Measurements from ENCODE around the gene PRSS8. TPM values are rescaled to one million over a fixed set of nuclear protein-coding genes. Genes with fewer than 3 reads are reported as not detected.

PRSS8 gene
- total RNA-seq, 2 experiments from 2014 or later = not detected

GRCh38 chr16:31083981-31084380 is 51.5 kb downstream of the PRSS8 start:
- DNase-seq (no peak), ATAC-seq (no peak)
- ChIA-PET POLR2A (interaction anchor here (1.0 to 5.8 kb wide), 4 partner anchors 10 to 120 kb away, joined by 3 to 22 read pairs (median 4); partner anchors contain the start of genes VKORC1, ZNF646 and ZNF668), CTCF (no interaction called here)
- Mint-ChIP-seq H3K27ac (no peak overlapping the region), H3K9me3 (no peaks in the 10 kb centered on the region), H3K36me3 (ENCODE audit: low read depth) (peaks cover 22% of the 10 kb centered on the region), H3K4me3 (no peak overlapping the region), H3K27me3 (no peaks in the 10 kb centered on the region), H3K4me1 (ENCODE audit: low read depth) (peaks cover 22% of the 10 kb centered on the region)
- intact Hi-C loops (cut with micrococcal nuclease) = no loop called here
- no peak for TF ChIP-seq CTCF (IDR thresholded peaks at IDR 0.05)

GRCh38 chr16:31083556-31083955 is 52.0 kb downstream of the PRSS8 start:
- intact Hi-C loops (cut with micrococcal nuclease) = no loop called here
- no peak for TF ChIP-seq CTCF (IDR thresholded peaks at IDR 0.05)
- no peak overlapping the region for H3K4me3 Mint-ChIP-seq
- no peaks in the 10 kb centered on the region for H3K9me3 Mint-ChIP-seq
- ChIA-PET POLR2A (interaction anchor here (1.0 to 5.8 kb wide), 4 partner anchors 10 to 120 kb away, joined by 3 to 22 read pairs (median 4); partner anchors contain the start of genes VKORC1, ZNF646 and ZNF668), CTCF (no interaction called here)
- H3K27me3 Mint-ChIP-seq = no peaks in the 10 kb centered on the region
- ATAC-seq = no peak
- peaks cover 25% of the 10 kb centered on the region for H3K4me1 Mint-ChIP-seq (ENCODE audit: low read depth)
- H3K27ac Mint-ChIP-seq = no peak overlapping the region
- peaks cover 26% of the 10 kb centered on the region for H3K36me3 Mint-ChIP-seq (ENCODE audit: low read depth)
- DNase-seq = no peak

GRCh38 chr16:31083081-31083480 is 52.4 kb downstream of the PRSS8 start:
- no peak for DNase-seq
- TF ChIP-seq CTCF (IDR thresholded peaks at IDR 0.05) = no peak
- no peaks in the 10 kb centered on the region for H3K9me3 Mint-ChIP-seq
- no peaks in the 10 kb centered on the region for H3K27me3 Mint-ChIP-seq
- ATAC-seq = no peak
- no peak overlapping the region for H3K4me3 Mint-ChIP-seq
- H3K4me1 Mint-ChIP-seq (ENCODE audit: low read depth) = peaks cover 27% of the 10 kb centered on the region
- no peak overlapping the region for H3K27ac Mint-ChIP-seq
- peaks cover 30% of the 10 kb centered on the region for H3K36me3 Mint-ChIP-seq (ENCODE audit: low read depth)
- ChIA-PET CTCF (no interaction called here), POLR2A (interaction anchor here (5.8 kb wide), 1 partner anchor 10 kb away, joined by 22 read pairs; the partner anchor contains the start of genes ZNF646 and ZNF668)
- intact Hi-C loops (cut with micrococcal nuclease) = no loop called here

- ATAC-seq (no peak), DNase-seq (no peak)
- Mint-ChIP-seq H3K36me3 (ENCODE audit: low read depth) (peaks cover 35% of the 10 kb centered on the region), H3K27me3 (no peaks in the 10 kb centered on the region), H3K27ac (peak overlapping the region; percentile 11), H3K4me1 (ENCODE audit: low read depth) (peaks cover 32% of the 10 kb centered on the region), H3K9me3 (no peaks in the 10 kb centered on the region), H3K4me3 (no peak overlapping the region)
- ChIA-PET POLR2A (interaction anchor here (5.8 kb wide), 1 partner anchor 9 kb away, joined by 22 read pairs; the partner anchor contains the start of genes ZNF646 and ZNF668), CTCF (no interaction called here)
- TF ChIP-seq CTCF (IDR thresholded peaks at IDR 0.05) = no peak
- intact Hi-C loops (cut with micrococcal nuclease) = no loop called here
Measured at GRCh38 chr16:31082368-31083045, 53.0 kb downstream of the PRSS8 start.

Other genes with a start within 250 kb of the PRSS8 start
- 10 to 100 TPM; 21.8 to 23.6 TPM for gene BCL7C, start 241.7 kb downstream of the PRSS8 start, total RNA-seq
- under 1 TPM; 0.31 to 0.32 TPM for gene CTF1, start 239.1 kb downstream of the PRSS8 start, total RNA-seq
- gene FBXL19, start 212.2 kb downstream of the PRSS8 start, total RNA-seq = 10 to 100 TPM; 21.1 to 22.0 TPM
- 10 to 100 TPM in 1 of 2 experiments, 1 to 10 TPM in 1; 7.6 to 10.9 TPM for gene ORAI3, start 186.7 kb downstream of the PRSS8 start, total RNA-seq
- 10 to 100 TPM; 18.0 to 19.2 TPM for gene SETD1A, start 178.0 kb downstream of the PRSS8 start, total RNA-seq
- gene HSD3B7, start 150.5 kb downstream of the PRSS8 start, total RNA-seq = 1 to 10 TPM in 1 of 2 experiments, under 1 TPM in 1; 0.45 to 1.3 TPM
- 1 to 10 TPM; 1.1 to 1.8 TPM for gene STX1B, start 125.1 kb downstream of the PRSS8 start, total RNA-seq
- 10 to 100 TPM; 25.2 to 27.7 TPM for gene STX4, start 102.2 kb downstream of the PRSS8 start, total RNA-seq
- gene ZNF668, start 61.5 kb downstream of the PRSS8 start, total RNA-seq = 10 to 100 TPM; 16.2 to 18.8 TPM
- 10 to 100 TPM; 22.0 to 24.4 TPM for gene ZNF646, start 61.3 kb downstream of the PRSS8 start, total RNA-seq
- 1 to 10 TPM; 5.5 to 8.6 TPM for gene PRSS53, start 46.8 kb downstream of the PRSS8 start, total RNA-seq
- gene VKORC1, start 40.9 kb downstream of the PRSS8 start, total RNA-seq = 10 to 100 TPM; 68.5 to 71.5 TPM
- gene BCKDK, start 27.3 kb downstream of the PRSS8 start, total RNA-seq = 10 to 100 TPM; 55.1 to 58.7 TPM
- gene KAT8, start 18.1 kb downstream of the PRSS8 start, total RNA-seq = 10 to 100 TPM; 55.6 to 58.7 TPM
- gene PRSS36, start 14.3 kb upstream of the PRSS8 start, total RNA-seq = under 1 TPM; 0.18 to 0.72 TPM
- gene FUS, start 44.4 kb upstream of the PRSS8 start, total RNA-seq = 100 to 1,000 TPM; 486 to 533 TPM
- gene PYCARD, start 67.0 kb upstream of the PRSS8 start, total RNA-seq = 1 to 10 TPM; 5.9 to 6.1 TPM
- gene TRIM72, start 78.4 kb upstream of the PRSS8 start, total RNA-seq = not detected
- not detected for gene PYDC1, start 81.4 kb upstream of the PRSS8 start, total RNA-seq
- gene ITGAM, start 124.2 kb upstream of the PRSS8 start, total RNA-seq = under 1 TPM; 0.88 to 0.96 TPM
- gene ITGAX, start 219.4 kb upstream of the PRSS8 start, total RNA-seq = 1 to 10 TPM; 4.4 to 5.4 TPM

Data from activated CD8-positive, alpha-beta T cell treated with anti-CD3 and anti-CD28 coated beads for 36 hours (primary cell).